ENCODE results near the gene NUCKS1. TPM values are rescaled to one million over a fixed set of nuclear protein-coding genes. Genes with fewer than 3 reads are reported as not detected.

The NUCKS1 gene
- total and polyA plus RNA-seq, 10 of the 15 experiments (the other 5 are each of a cell fraction or from before 2014, with no cell fraction given) = 40.5 to 135 (median 55.5) TPM

DNA sequence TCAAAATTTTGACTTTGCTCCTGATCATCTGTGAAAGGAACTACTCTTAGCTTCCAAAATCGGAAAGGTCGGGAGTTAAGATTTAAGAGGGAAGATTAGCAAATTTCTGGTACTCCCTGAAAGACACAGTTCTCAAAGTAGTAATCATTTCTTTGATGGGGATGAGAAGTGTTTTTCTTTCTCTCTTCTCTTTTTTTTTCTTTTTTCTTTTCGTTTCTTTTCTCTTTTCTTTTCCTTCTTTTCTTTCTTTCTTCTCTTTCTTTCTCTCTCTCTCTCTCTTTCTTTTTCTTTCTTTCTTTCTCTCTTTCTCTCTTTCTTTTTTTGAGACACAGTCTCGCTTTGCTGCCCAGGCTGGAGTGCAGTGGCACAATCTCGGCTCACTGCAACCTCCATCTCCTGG lies 30.4 kb upstream of the NUCKS1 start:
- no peak overlapping the region for H3K9ac ChIP-seq (ENCODE audit: control insufficient read depth, insufficient read depth, low read length)
- no peak overlapping the region for H3K4me3 ChIP-seq
- no peaks in the 10 kb centered on the region for H3K9me3 ChIP-seq (replicated peaks; ENCODE audit: control insufficient read depth, insufficient read depth, low read length)
- POLR2A ChIA-PET = no interaction called here
- no peak overlapping the region for H3K27ac ChIP-seq (ENCODE audit: control insufficient read depth, insufficient read depth)
- RAD21 ChIA-PET (ENCODE audit: unreplicated experiment) = interaction anchor here (1.1 kb wide), 1 partner anchor 12 kb away, joined by 3 read pairs; no protein-coding TSS in a partner anchor
- H3K27me3 ChIP-seq (replicated peaks in 1 of 2; ENCODE audit: control insufficient read depth in 2 of 2, insufficient read depth in 2 of 2, low read length in 1 of 2) = peaks cover 0 to 6% of the 10 kb centered on the region in 2 experiments; a peak in 1 of 4 replicates
- no peaks in the 10 kb centered on the region for H3K79me2 ChIP-seq (ENCODE audit: control insufficient read depth, insufficient read depth, low read length)
- no peak overlapping the region for H3K4me2 ChIP-seq (ENCODE audit: control insufficient read depth, insufficient read depth)
- ATAC-seq = no peak
- H3K36me3 ChIP-seq (ENCODE audit: control insufficient read depth in 2 of 2, insufficient read depth in 2 of 2, low read length in 1 of 2) = no peaks in the 10 kb centered on the region
- CTCF ChIA-PET = no interaction called here
- H2AFZ ChIP-seq (ENCODE audit: control insufficient read depth, low read depth, low read length) = no peak overlapping the region
- H4K20me1 ChIP-seq (ENCODE audit: control insufficient read depth, insufficient read depth) = no peaks in the 10 kb centered on the region
- in situ Hi-C loops (cut with MboI) = no loop called here
- 66% methylated on average over 5 of the region's 5 CpGs for WGBS (ENCODE audit: insufficient coverage, insufficient replicate concordance, low lambda C conversion rate, missing lambda C conversion rate)
- peaks cover 5% of the 10 kb centered on the region for H3K4me1 ChIP-seq (ENCODE audit: control insufficient read depth, insufficient read depth, low read length)
- intact Hi-C loops (cut with micrococcal nuclease; ENCODE audit: unreplicated experiment) = loop anchor here (5.0 kb wide), 1 partner anchor 123 kb away; no protein-coding TSS in a partner anchor
- no peak for FAIRE-seq
- no TSS peak for BruUV-seq (replicated peaks)
- no peak for DNase-seq (ENCODE audit: low read depth, low spot score)
- SMC1A ChIA-PET (ENCODE audit: uncharacterized antibody, unreplicated experiment) = interaction anchor here (1.1 kb wide), 1 partner anchor 123 kb away, joined by 3 read pairs; no protein-coding TSS in a partner anchor
- no peak for TF ChIP-seq NBN (IDR thresholded peaks at IDR 0.05)
- TF ChIP-seq, protein P1, sequence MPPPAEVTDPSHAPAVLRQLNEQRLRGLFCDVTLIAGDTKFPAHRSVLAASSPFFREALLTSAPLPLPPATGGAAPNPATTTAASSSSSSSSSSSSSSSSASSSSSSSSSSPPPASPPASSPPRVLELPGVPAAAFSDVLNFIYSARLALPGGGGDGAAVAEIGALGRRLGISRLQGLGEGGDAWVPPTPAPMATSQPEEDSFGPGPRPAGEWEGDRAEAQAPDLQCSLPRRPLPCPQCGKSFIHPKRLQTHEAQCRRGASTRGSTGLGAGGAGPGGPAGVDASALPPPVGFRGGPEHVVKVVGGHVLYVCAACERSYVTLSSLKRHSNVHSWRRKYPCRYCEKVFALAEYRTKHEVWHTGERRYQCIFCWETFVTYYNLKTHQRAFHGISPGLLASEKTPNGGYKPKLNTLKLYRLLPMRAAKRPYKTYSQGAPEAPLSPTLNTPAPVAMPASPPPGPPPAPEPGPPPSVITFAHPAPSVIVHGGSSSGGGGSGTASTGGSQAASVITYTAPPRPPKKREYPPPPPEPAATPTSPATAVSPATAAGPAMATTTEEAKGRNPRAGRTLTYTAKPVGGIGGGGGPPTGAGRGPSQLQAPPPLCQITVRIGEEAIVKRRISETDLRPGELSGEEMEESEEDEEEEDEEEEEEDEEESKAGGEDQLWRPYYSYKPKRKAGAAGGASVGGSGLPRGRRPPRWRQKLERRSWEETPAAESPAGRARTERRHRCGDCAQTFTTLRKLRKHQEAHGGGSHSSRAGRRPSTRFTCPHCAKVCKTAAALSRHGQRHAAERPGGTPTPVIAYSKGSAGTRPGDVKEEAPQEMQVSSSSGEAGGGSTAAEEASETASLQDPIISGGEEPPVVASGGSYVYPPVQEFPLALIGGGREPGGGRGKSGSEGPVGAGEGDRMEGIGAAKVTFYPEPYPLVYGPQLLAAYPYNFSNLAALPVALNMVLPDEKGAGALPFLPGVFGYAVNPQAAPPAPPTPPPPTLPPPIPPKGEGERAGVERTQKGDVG (CRISPR knock-in tag; IDR thresholded peaks at IDR 0.05) = no peak
- TF ChIP-seq PML (IDR thresholded peaks at IDR 0.05; ENCODE audit: low read length) = no peak
- TF ChIP-seq, protein P2, sequence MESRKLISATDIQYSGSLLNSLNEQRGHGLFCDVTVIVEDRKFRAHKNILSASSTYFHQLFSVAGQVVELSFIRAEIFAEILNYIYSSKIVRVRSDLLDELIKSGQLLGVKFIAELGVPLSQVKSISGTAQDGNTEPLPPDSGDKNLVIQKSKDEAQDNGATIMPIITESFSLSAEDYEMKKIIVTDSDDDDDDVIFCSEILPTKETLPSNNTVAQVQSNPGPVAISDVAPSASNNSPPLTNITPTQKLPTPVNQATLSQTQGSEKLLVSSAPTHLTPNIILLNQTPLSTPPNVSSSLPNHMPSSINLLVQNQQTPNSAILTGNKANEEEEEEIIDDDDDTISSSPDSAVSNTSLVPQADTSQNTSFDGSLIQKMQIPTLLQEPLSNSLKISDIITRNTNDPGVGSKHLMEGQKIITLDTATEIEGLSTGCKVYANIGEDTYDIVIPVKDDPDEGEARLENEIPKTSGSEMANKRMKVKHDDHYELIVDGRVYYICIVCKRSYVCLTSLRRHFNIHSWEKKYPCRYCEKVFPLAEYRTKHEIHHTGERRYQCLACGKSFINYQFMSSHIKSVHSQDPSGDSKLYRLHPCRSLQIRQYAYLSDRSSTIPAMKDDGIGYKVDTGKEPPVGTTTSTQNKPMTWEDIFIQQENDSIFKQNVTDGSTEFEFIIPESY (IDR thresholded peaks at IDR 0.05) = no peak
- TF ChIP-seq, protein P3, sequence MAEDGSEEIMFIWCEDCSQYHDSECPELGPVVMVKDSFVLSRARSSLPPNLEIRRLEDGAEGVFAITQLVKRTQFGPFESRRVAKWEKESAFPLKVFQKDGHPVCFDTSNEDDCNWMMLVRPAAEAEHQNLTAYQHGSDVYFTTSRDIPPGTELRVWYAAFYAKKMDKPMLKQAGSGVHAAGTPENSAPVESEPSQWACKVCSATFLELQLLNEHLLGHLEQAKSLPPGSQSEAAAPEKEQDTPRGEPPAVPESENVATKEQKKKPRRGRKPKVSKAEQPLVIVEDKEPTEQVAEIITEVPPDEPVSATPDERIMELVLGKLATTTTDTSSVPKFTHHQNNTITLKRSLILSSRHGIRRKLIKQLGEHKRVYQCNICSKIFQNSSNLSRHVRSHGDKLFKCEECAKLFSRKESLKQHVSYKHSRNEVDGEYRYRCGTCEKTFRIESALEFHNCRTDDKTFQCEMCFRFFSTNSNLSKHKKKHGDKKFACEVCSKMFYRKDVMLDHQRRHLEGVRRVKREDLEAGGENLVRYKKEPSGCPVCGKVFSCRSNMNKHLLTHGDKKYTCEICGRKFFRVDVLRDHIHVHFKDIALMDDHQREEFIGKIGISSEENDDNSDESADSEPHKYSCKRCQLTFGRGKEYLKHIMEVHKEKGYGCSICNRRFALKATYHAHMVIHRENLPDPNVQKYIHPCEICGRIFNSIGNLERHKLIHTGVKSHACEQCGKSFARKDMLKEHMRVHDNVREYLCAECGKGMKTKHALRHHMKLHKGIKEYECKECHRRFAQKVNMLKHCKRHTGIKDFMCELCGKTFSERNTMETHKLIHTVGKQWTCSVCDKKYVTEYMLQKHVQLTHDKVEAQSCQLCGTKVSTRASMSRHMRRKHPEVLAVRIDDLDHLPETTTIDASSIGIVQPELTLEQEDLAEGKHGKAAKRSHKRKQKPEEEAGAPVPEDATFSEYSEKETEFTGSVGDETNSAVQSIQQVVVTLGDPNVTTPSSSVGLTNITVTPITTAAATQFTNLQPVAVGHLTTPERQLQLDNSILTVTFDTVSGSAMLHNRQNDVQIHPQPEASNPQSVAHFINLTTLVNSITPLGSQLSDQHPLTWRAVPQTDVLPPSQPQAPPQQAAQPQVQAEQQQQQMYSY (CRISPR knock-in tag; IDR thresholded peaks at IDR 0.05) = no peak
- TF ChIP-seq RAD51 (IDR thresholded peaks at IDR 0.05) = no peak
- TF ChIP-seq, protein P4, sequence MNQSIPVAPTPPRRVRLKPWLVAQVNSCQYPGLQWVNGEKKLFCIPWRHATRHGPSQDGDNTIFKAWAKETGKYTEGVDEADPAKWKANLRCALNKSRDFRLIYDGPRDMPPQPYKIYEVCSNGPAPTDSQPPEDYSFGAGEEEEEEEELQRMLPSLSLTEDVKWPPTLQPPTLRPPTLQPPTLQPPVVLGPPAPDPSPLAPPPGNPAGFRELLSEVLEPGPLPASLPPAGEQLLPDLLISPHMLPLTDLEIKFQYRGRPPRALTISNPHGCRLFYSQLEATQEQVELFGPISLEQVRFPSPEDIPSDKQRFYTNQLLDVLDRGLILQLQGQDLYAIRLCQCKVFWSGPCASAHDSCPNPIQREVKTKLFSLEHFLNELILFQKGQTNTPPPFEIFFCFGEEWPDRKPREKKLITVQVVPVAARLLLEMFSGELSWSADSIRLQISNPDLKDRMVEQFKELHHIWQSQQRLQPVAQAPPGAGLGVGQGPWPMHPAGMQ (IDR thresholded peaks at IDR 0.05; ENCODE audit: borderline replicate concordance) = no peak
- no peak for TF ChIP-seq SUZ12 (IDR thresholded peaks at IDR 0.05; ENCODE audit: unreplicated experiment)
- TF ChIP-seq TCF3 (IDR thresholded peaks at IDR 0.05; ENCODE audit: borderline replicate concordance, insufficient read depth, low read depth, low read length) = no peak
- TF ChIP-seq HDAC2 (IDR thresholded peaks at IDR 0.05) = no peak

Measured in GM12878 (cell line).